Activated CD8-positive, alpha-beta memory T cell treated with anti-CD3 and anti-CD28 coated beads, Interleukin-2, amount 50 U/mL, for 24 hours (primary cell): ENCODE results near the gene NAIF1.
"Not testable (repeated sequence)": the region's sequence is repeated elsewhere in the genome, so short reads cannot be mapped to it uniquely, and the experiment has no call there.

Experiments used
- DNase-seq: peaks from one replicate; pipeline ENCODE4 v3.0.0-alpha.2; 2020; ENCODE audit errors: extremely low read depth

Gene NAIF1

DNA sequence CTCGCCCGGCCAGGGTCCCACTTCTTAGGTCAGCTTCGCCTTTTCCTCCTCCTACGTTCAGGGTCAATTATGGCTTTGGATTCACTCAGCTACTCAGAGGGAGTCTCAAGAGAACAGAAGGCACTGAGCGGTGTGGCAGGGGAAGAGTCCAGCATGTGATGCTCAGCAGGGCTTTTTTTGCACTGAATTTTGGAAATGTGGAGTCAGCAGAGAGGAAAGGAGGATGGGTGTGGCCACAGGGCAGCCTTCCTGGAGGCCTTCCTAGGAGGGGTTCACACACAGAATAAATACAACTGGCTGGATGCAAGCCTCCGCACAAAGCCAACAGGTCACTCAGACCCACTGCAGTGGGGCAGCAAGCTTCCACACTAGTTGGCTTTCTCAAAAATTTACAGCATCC, 4.8 kb downstream of the NAIF1 start:
- DNase-seq = no peak

DNA sequence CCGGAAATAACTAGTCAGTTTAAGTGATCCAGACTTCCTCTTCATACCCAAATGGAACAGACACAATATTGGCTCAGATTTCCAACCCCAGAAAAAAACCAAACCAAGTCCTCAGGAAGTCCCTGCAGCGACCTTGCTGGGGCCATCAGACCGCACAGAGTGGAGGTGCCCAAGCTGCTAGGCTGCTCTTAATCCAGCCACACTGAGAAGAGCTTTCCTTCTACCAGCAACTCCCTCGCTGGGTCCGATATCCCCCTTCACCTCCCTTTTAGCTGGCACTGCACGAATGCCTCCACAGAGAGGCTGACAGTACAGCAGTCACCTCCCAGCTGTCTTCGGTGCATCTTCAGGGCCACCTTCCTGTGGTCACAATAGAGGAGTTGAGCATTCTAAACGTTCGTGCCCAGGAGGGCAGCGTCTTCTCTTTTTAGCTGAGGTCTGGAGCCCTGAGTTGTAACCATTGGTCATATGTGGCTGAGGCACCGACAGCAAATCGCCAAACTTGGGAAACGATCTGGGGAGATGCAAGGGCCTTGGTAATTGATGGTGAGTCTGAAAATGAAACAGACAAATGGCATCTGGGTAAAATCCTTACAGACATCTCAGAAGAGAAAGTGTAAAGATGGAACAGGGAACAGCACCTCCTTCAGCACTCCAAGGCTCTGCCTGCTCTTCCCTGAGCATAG, 5.7 kb downstream of the NAIF1 start:
- DNase-seq = no peak

DNA sequence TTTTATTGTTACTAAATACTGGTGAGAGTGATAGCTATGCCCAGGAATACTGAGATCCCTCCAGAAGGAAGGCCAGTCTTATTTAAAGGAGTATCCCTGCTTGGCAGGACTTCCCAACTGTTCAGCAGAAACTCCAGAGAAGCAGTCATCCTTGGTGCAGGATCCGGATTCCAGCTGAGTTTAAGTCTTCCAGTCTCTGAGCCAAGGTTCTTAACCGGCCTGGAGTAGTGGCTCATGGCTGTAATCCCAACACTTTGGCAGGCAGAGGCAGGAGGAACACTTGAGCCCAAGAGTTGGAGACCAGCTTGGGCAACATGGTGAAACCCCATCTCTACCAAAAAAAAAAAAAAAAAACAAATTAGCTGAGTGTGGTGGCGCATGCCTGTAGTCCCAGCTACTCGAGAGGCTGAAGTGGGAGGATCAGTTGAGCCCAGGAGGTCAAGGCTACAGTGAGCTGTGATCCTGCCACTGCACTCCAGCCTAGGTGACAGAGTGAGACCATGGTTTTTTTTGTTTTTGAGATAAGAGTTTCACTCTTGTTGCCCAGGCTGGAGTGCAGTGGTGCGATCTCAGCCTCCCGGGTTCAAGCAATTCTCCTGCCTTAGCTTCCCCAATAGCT, 7.6 kb downstream of the NAIF1 start:
- no peak for DNase-seq

- DNase-seq = no peak
Observed at GRCh38 chr9:128057724-128058409, 9.3 kb downstream of the NAIF1 start.

- DNase-seq = no peak
Observed at GRCh38 chr9:128056887-128057723, 10.0 kb downstream of the NAIF1 start.

DNA sequence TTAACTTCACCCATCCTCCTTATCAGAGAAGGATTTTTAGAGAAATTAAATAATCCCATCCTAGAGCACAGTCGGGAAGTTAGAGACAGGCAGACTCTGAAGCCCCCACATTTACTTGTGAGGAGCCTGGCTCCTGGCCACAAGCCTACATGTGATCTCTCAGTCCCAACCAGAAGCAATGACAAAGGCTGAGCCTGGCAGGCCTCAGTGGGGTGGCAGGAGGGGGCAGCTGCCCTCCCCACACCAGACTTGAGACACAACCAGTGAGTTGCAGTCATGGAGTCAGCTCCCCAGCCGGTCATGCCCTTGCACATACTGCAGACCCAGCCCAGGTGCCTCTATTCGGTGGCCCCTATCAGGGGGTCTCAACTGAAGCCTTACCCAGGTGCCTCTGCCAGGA, 11.0 kb downstream of the NAIF1 start:
- no peak for DNase-seq

DNA sequence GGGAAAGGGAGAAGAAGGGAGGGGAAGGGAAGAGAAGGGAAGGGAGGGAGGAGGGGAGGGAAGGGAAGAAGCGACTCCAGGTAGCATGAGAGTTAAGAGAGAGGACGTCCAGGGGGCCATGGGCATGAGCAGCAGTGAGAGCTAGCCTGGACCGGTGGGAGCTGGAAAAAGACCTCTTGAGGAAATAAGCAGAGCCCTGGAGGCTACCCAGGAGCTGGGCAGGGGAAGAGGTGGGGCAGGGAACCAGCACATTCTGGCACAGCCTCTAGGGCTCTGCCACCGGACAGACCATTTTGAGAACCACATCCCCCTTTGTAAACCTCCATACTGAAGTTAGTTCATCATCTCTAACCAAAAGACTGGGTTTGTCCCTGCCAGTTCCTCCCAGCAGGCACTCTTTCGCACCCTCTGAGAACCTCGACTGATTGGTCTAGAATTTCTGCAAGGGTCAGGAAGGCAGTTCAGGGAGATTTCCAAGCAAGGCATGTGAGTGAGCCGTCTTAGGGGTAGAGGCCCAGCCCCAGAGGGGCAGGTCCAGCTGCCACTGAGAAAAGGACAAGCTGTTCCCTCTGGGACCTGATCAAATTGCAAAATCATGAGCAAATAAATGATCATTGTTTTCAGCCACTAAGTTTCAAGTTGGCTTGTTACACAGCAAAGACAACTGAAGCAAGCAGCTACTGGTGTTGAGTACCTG, 11.6 kb downstream of the NAIF1 start:
- DNase-seq = no peak

DNA sequence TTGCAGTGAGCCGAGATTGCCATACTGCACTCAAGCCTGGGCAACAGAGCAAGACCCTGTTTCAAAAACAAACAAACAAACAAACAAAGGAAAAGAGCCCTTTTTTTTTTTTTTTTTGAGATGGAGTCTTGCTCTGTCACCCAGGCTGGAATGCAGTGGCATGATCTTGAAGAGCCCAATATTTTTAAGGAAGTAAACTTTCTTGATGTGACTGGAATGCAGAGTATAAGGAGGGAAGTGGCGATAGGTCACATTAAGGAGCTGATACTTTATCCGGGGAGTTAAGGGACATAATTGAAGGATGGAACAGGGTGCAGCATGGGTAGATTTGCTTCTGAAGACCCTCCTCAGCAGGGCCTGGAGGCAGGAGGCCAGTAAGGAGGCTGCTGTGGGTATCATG, 13.0 kb downstream of the NAIF1 start:
- no peak for DNase-seq

GRCh38 chr9:128053560-128053959, 13.6 kb downstream of the NAIF1 start:
- DNase-seq = no peak

- no peak for DNase-seq
Observed at GRCh38 chr9:128051932-128052709, 15.0 kb downstream of the NAIF1 start.

DNA sequence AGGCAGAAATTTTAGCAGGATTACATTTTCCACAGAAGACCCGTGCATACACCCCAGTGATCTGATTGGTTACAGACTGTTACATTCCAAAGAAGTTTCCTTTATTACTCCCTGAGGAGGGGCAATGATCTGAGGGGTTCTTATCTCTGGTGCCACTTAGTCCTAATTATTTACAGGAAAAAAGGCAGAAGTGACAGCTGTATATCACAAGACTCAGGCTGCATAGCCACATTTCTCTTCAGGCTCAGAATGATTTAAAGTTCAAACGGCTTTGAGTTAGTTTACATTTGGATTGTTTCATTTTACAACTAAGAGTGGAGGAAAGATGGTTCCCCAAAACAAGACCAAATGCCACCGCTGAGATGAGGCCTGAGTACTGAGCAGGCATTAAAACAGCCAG, 17.3 kb downstream of the NAIF1 start:
- no peak for DNase-seq

GRCh38 chr9:128048663-128049062, 18.5 kb downstream of the NAIF1 start:
- DNase-seq = no peak

GRCh38 chr9:128047231-128047630, 19.9 kb downstream of the NAIF1 start:
- no peak for DNase-seq

DNA sequence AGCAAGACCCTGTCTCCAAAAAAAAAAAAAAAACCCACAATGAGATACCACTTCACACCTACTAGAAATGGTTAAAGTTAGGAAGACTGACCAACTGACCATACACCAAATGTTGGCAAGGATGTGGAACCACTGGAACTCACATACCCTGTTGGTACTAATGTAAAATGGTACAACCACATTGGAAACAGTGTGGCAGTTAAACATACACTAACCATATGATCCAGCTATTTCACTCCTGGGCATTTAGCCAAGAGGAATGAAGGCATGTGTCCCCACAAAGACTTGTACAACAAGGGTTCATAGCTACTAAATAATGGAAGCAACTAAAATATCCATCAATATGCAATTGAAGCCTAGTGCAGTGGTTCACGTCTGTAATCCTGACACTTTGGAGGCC, 21.3 kb downstream of the NAIF1 start:
- no peak for DNase-seq

DNA sequence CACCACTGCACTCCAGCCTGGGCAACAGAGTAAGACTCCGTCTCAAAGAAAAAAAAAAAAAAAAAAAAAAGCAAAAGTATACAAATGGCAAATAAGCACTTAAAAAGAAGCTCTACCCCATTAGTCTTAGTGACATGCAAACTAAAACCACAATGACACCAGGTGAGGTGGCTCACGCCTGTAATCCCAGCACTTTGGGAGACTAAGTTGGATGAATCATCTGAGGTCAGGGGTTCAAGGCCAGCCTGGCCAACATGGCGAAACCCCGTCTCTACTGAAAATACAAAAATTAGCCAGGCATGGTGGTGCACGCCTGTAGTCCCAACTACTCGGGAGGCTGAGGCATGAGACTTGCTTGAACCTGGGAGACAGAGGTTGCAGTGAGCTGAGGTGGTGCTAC, 21.7 kb downstream of the NAIF1 start:
- not testable (repeated sequence) for DNase-seq

DNA sequence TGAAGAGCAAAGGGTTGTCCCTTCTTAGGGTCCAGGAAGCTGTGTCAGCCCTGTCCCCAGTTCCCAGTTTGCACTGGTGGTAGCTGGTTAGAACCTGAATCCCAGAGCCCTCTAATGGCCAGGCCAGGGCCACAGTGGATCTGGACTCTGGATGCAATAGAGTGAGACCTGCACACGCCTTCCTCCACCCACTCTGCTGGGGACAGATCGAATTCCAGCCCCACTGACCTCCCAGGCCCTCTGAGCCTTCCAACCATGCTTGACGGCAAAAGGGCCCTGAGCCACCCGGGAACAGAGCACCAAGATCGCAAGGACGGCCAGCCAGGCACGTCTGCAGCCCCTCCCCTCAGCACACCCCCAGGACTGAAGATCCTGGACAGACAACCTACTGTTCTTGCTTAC, 23.7 kb downstream of the NAIF1 start:
- DNase-seq = no peak

- DNase-seq = no peak
Observed at GRCh38 chr9:128042043-128042442, 25.1 kb downstream of the NAIF1 start.

GRCh38 chr9:128040783-128041182, 26.3 kb downstream of the NAIF1 start:
- DNase-seq = not testable (repeated sequence)

GRCh38 chr9:128036522-128036921, 30.6 kb downstream of the NAIF1 start:
- DNase-seq = not testable (repeated sequence)

- no peak for DNase-seq
Observed at GRCh38 chr9:128034821-128035652, 32.1 kb downstream of the NAIF1 start.
